ENCODE results near the gene MEGF11.

The MEGF11 gene

GRCh38 chr15:66167854-66168253, 85.7 kb downstream of the MEGF11 start:
- no peak for DNase-seq

DNA sequence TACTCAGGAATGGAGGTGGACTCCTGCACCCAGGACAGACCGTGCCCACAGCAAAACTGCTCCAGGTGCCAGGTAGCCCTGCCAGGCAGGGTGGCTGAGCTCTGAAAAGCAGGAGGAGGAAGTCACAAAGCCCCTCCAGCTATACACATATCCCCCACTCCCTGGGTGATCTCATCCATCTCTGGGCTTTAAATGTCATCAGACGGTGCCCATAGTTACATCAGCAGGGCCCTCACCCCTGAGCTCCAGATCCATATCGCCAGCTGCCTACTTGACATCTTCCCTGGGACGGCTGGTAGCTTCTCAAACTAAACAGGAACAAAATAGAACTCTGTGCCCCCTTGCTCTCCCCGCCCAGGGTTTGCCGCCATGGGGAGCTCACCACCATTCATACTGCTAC, 87.7 kb downstream of the MEGF11 start:
- DNase-seq = no peak

GRCh38 chr15:66164788-66165187, 88.8 kb downstream of the MEGF11 start:
- no peak for DNase-seq

DNA sequence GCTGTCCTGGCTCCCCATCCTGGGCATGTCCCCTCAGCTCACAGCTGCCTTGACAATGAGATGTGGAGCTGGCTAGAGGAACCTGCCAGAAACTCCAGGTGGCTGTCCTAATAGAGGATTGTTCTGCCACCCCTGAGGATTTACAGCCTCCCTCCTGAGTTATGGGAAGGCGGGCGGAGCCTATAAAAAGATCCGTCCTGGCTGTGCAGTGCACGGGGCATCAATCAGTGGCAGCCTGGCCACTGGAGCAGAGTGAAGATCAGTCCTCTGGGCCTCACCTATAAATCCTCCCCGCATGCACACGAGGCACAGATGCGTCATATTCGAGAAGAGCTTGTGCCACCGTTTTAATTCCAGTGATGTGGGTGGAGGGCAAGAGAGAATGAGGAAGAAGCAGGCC, 90.0 kb downstream of the MEGF11 start:
- no peak for DNase-seq

GRCh38 chr15:66162286-66162685, 91.3 kb downstream of the MEGF11 start:
- no peak for DNase-seq

GRCh38 chr15:66161575-66162118, 91.9 kb downstream of the MEGF11 start:
- no peak for DNase-seq

DNA sequence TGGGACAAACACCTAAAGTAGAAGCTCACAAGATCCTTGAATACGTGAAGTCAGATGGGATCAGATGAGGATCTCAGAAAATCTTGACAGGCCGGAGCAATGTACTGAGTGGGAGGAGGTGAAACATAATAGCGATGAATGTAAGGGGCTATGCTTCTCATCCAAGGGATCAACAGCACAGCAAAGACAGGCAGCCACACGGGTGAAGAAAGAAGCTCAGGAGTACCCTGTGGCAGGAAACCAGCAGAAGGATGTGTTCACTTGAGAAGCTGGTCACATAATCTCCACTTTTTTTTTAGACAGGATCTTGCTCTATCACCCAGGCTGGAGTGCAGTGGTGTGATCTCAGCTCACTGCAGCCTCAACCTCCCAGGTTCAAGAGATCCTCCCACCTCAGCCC, 92.4 kb downstream of the MEGF11 start:
- DNase-seq = no peak

DNA sequence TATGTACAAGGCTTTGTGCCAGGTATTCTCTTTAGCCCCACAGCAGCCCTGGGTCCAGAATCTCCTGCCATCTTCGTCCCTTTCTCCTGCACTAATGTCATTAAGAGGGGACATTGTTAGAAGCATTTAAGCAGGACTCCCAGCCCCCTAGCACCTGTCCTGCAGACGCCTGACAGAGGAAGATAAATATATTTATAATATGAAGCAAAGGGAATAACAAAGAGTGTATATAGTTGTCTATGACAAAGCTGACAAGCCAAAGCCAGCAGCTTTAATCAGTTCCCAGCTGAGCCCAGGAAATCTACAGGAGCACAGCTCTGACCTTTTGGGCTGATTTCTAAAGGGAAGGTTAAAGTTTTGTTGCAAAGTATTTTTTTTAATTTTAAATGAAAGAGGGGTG, 96.0 kb downstream of the MEGF11 start:
- no peak for DNase-seq

- no peak for DNase-seq
Measured at GRCh38 chr15:66156310-66156975, 97.1 kb downstream of the MEGF11 start.

- DNase-seq = no peak
Measured at GRCh38 chr15:66155065-66155464, 98.5 kb downstream of the MEGF11 start.

GRCh38 chr15:66154581-66154980, 99.0 kb downstream of the MEGF11 start:
- DNase-seq = no peak

GRCh38 chr15:66153549-66154415, 99.8 kb downstream of the MEGF11 start:
- no peak for DNase-seq

DNA sequence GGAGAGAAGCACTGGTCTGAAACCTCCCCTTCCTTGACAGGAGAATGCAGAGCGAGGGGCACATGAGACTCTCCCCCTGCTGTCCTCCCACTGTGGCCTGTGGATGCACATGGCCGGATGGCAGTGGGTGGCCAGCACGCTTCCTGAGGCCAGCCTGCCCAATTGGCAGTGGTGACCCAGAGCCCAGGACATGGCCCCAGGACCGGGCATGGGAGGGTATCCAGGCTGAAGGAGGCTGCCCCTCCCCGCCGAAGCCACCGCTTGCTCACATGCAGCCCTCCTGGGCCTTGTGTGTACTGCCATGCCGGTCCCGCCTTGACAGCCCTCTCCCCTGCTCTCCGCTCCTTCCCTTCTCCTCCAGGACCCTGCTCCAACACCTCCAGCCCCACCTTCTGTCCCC, 100.9 kb downstream of the MEGF11 start:
- no peak for DNase-seq

- DNase-seq = no peak
Measured at GRCh38 chr15:66151809-66152208, 101.7 kb downstream of the MEGF11 start.

GRCh38 chr15:66149871-66150270, 103.7 kb downstream of the MEGF11 start:
- no peak for DNase-seq

DNA sequence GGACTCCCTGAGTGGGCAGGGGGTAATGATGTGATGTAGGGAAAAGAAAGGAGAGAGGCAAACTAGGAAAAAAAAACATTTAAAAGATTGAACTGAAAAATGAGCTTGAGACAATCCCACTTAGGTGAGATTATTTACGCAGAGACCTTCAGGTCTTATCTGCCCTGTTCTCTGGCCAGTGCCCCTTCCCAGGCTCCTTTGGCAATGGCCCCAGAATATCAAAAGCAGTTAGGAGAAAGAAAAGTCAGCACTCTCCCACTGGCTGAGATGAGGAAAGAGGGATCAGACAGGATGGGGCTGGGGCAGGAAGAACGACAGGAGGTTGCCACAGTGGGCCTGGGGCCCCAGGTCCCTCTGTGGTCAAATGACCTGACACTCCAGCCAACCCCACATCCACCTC, 105.4 kb downstream of the MEGF11 start:
- no peak for DNase-seq

DNA sequence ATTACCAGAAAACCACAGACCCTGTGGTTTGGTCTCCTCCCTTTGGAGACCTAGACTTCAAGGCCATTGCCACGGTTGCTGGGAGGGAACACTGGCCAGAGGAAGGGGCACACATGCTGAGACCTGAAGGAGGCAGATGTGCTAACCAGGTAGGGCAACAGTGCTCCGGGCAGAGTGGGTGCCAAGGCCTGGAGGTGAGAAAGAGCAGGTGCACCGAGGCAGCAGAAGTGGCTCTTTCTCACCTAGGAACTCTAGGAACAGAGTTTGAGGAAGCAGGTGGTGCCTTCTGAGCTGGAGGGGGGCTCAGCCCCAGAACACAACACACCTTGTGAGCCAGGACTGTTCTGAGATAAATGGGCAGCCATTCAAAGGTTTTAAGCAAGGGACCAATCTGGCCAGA, 106.1 kb downstream of the MEGF11 start:
- no peak for DNase-seq

GRCh38 chr15:66145726-66146182, 107.8 kb downstream of the MEGF11 start:
- no peak for DNase-seq

GRCh38 chr15:66144978-66145725, 108.4 kb downstream of the MEGF11 start:
- no peak for DNase-seq

DNA sequence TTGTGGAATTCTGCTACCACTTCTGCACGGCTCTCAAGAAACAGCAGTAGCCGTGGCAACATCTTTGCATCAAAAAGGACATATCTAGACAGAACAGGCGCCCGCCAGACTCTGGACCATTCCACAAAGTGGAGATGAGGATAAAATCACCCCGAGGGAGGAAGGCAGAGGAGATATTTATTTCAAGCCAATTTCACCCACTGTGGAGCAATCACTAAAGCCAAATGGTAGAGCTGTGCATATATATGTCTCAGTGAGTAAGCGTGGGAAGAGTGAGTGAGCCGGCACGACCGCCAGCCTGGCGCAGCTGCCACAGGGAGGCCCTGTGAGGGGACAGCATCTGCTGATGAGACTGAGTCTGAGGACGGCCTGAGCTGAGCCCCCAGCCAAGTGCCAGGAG, 111.3 kb downstream of the MEGF11 start:
- DNase-seq = no peak

- DNase-seq = no peak
Measured at GRCh38 chr15:66139591-66140207, 113.9 kb downstream of the MEGF11 start.

DNA sequence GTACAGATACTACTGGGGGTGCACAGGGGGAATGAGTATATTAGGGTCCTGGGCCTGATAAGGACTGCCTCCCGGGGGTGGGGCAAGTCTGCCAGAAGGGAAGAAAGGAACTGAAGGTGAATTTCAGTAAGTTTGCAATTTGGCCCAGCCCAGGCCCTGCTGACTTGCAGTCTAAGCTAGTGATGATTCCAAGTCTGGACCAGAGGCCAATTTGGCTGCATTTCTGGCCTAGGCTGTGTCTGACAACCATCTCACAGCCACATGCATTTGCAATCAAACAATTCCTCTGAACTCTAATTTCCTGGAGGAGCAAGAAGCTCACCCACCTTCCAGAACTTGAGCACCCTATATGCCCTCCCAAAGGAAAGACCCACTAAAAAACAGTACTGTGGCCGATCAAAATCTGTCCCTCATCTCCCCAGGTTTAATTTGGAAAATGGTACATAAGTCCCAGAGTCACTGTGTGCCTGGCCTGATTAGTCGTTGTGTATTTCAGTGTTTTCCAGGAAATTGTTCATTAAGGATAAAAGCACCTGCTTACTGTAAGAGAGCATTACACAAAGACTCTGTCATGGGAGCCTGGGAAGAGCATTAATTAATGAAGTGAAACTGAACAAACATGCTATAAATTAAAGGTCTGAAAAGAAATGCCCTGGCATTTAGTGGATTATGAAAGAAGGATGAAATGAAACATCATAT, 114.5 kb downstream of the MEGF11 start:
- no peak for DNase-seq
